Measurements from ENCODE around the gene XPNPEP2. TPM values are rescaled to one million over a fixed set of nuclear protein-coding genes. Genes with fewer than 3 reads are reported as not detected.

The XPNPEP2 gene
- polyA plus RNA-seq, 3 donors = 0.19 TPM; not detected in 2

DNA sequence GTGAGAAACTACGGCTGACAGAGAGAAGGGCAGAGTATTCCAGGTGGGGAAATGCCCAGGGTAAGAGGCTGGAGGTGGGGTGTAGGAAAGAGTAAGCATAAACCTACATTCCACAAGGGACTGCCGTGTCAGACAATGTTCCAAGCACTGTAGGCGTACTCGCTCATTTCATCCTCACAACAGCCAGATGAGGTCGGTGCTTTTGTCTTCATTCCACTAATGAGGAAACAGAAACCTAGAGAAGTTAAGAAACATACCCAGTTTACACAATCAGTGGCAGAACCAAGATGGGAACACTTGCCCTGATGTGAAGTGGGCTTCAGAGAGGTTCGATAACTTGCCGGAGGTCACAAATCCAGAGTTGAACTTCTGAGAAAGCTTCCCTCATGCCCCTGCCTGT lies 45.6 kb downstream of the XPNPEP2 start:
- Histone ChIP-seq H3K27me3 (ENCODE audit: control insufficient read depth in 2 of 2, insufficient read depth in 2 of 2, low read length in 2 of 2) (no peaks in the 10 kb centered on the region), H3K9me3 (replicated peaks in 1 of 2; ENCODE audit: control insufficient read depth in 1 of 2, insufficient read depth in 1 of 2, low read length in 2 of 2) (no peaks in the 10 kb centered on the region), H3K27ac (ENCODE audit: low read depth in 1 of 2, low read length in 2 of 2) (peak overlapping the region; percentile 91 to 96), H2AFZ (ENCODE audit: insufficient read depth, low read depth, low read length, poor library complexity, severe bottlenecking) (no peak overlapping the region), H3K4me2 (replicated peaks; ENCODE audit: extremely low read depth, low read length, poor library complexity, severe bottlenecking) (peak overlapping the region; percentile 77), H3K36me3 (replicated peaks in 1 of 2; ENCODE audit: control insufficient read depth in 1 of 2, insufficient read depth in 2 of 2, low read length in 2 of 2) (peaks cover 30 to 41% of the 10 kb centered on the region in 2 donors), H3K4me1 (ENCODE audit: control insufficient read depth in 1 of 2, insufficient read depth in 2 of 2, low read length in 2 of 2) (peaks cover 57 to 65% of the 10 kb centered on the region in 2 donors), H3K4me3 (replicated peaks in 1 of 3; ENCODE audit: low read depth in 2 of 3, low read length in 3 of 3) (peak overlapping the region in 2 of 3 experiments; percentile 7 to 97), H4K20me1 (ENCODE audit: insufficient read depth, low read length) (peaks cover 64% of the 10 kb centered on the region), H3K79me2 (ENCODE audit: insufficient read depth, low read length) (peaks cover 90% of the 10 kb centered on the region), H3K9ac (ENCODE audit: insufficient read depth, low read length, poor library complexity, severe bottlenecking) (no peak overlapping the region)
- WGBS (ENCODE audit: insufficient coverage) = no CpG with 5 or more reads among the region's 7 CpGs
- DNase-seq = peak in 2 of 3 donors; percentile 45 to 60
- TF ChIP-seq, protein P1, sequence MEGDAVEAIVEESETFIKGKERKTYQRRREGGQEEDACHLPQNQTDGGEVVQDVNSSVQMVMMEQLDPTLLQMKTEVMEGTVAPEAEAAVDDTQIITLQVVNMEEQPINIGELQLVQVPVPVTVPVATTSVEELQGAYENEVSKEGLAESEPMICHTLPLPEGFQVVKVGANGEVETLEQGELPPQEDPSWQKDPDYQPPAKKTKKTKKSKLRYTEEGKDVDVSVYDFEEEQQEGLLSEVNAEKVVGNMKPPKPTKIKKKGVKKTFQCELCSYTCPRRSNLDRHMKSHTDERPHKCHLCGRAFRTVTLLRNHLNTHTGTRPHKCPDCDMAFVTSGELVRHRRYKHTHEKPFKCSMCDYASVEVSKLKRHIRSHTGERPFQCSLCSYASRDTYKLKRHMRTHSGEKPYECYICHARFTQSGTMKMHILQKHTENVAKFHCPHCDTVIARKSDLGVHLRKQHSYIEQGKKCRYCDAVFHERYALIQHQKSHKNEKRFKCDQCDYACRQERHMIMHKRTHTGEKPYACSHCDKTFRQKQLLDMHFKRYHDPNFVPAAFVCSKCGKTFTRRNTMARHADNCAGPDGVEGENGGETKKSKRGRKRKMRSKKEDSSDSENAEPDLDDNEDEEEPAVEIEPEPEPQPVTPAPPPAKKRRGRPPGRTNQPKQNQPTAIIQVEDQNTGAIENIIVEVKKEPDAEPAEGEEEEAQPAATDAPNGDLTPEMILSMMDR (IDR thresholded peaks at IDR 0.05) = no peak
- peaks cover 49 to 69% of the 10 kb centered on the region in 2 donors for H3K36me3 Mint-ChIP-seq
- peak overlapping the region; percentile 95 to 96 for H3K4me3 Mint-ChIP-seq
- intact Hi-C loops (cut with micrococcal nuclease) = loop anchor here in 1 of 2 donors (5.0 kb wide), 1 partner anchor 33 kb away; no protein-coding TSS in a partner anchor
- H3K9me3 Mint-ChIP-seq = peaks cover 0 to 5% (median under 1%) of the 10 kb centered on the region in 7 donors
- peak overlapping the region; percentile 88 to 99 (median 95) for H3K27ac Mint-ChIP-seq
- peaks cover 0 to 10% (median 0%) of the 10 kb centered on the region in 3 donors for H3K27me3 Mint-ChIP-seq (ENCODE audit: low read depth in 3 of 3)
- H3K4me1 Mint-ChIP-seq = peaks cover 59% of the 10 kb centered on the region

DNA sequence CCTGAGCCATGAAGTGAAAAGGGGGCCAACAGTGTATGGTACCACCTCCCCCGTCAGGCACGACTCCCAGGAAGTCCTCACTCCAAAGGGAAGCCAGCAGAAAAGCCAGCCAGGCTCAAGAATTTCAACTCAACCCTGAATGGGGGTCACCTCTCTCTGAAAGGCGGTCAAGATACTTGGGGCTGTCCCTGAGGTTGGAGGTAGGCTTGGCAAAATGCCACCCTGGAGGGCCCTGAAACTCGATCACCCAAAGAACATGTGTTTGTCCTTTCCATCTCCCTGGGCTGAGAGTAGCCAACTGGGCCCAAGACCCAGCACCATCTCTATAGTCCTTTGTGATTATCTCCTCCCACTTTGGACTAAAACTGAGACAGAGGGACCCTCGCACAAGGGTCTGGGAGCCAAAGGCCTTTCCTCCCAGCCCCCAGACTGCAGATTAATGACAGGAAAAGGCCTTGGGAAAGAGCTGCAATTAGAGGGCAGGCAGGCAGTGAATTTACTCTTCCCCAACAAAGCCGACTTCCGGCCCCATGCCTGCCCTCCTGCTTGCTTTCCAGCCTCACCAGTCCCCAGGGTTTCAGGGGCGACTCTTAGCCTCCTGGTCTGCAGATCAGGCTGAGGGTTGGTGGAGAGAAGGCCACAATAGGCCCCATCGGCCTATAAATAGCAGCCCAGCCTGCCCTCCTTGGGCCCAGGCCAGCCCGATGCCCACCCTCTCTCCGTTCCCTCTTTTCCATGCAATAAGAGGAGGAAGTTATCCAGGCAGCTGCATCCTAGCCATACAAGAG lies 46.6 kb downstream of the XPNPEP2 start:
- WGBS (ENCODE audit: insufficient coverage) = no CpG with 5 or more reads among the region's 11 CpGs
- Histone ChIP-seq H3K4me1 (ENCODE audit: control insufficient read depth in 1 of 2, insufficient read depth in 2 of 2, low read length in 2 of 2) (peaks cover 54 to 62% of the 10 kb centered on the region in 2 donors), H3K27ac (ENCODE audit: low read depth in 1 of 2, low read length in 2 of 2) (peak overlapping the region; percentile 37 to 69), H3K4me2 (replicated peaks; ENCODE audit: extremely low read depth, low read length, poor library complexity, severe bottlenecking) (peak overlapping the region; percentile 58), H3K79me2 (ENCODE audit: insufficient read depth, low read length) (peaks cover 91% of the 10 kb centered on the region), H3K9me3 (replicated peaks in 1 of 2; ENCODE audit: control insufficient read depth in 1 of 2, insufficient read depth in 1 of 2, low read length in 2 of 2) (no peaks in the 10 kb centered on the region), H2AFZ (ENCODE audit: insufficient read depth, low read depth, low read length, poor library complexity, severe bottlenecking) (no peak overlapping the region), H3K36me3 (replicated peaks in 1 of 2; ENCODE audit: control insufficient read depth in 1 of 2, insufficient read depth in 2 of 2, low read length in 2 of 2) (peaks cover 38 to 50% of the 10 kb centered on the region in 2 donors), H3K9ac (ENCODE audit: insufficient read depth, low read length, poor library complexity, severe bottlenecking) (no peak overlapping the region), H3K4me3 (replicated peaks in 1 of 3; ENCODE audit: low read depth in 2 of 3, low read length in 3 of 3) (peak overlapping the region in 2 of 3 experiments; percentile 9 to 61), H3K27me3 (ENCODE audit: control insufficient read depth in 2 of 2, insufficient read depth in 2 of 2, low read length in 2 of 2) (no peaks in the 10 kb centered on the region), H4K20me1 (ENCODE audit: insufficient read depth, low read length) (peaks cover 74% of the 10 kb centered on the region)
- intact Hi-C loops (cut with micrococcal nuclease) = no loop called here
- TF ChIP-seq, protein P1 (IDR thresholded peaks at IDR 0.05) = no peak
- peaks cover 57% of the 10 kb centered on the region for H3K4me1 Mint-ChIP-seq
- H3K9me3 Mint-ChIP-seq = peaks cover 0 to 2% (median 0%) of the 10 kb centered on the region in 7 donors
- peaks cover 0 to 10% (median 0%) of the 10 kb centered on the region in 3 donors for H3K27me3 Mint-ChIP-seq (ENCODE audit: low read depth in 3 of 3)
- DNase-seq = no peak
- peaks cover 53 to 72% of the 10 kb centered on the region in 2 donors for H3K36me3 Mint-ChIP-seq
- H3K27ac Mint-ChIP-seq = peak overlapping the region; percentile 85 to 98 (median 88)
- peak overlapping the region; percentile 66 to 76 for H3K4me3 Mint-ChIP-seq
